Placental pericyte (primary cell): ENCODE measurements around the gene DDTL. TPM values are rescaled to one million over a fixed set of nuclear protein-coding genes. Genes with fewer than 3 reads are reported as not detected.

Experiments
- total RNA-seq: library from RNA; depleted of rRNA; stranded (reverse); fragments of >200 nt; gene quantifications from 2 replicates; pipeline ENCODE4 v1.2.3, GENCODE V29; 2012

The DDTL gene
- total RNA-seq, result 1.0 and 1.1 TPM in 2 replicates

GRCh38 chr22:23966568-23966967, at the start of gene DDTL:
Gene DDTL (plus strand): TSS chr22:23966888. CDS start chr22:23966915, 27 bp downstream.

GRCh38 chr22:23961084-23961771, 5.5 kb upstream of the DDTL start, which contains the start of gene GSTT2B:
Gene GSTT2B (minus strand): TSS chr22:23961195. CDS start chr22:23961131, 64 bp downstream.

GRCh38 chr22:23974345-23974744, 7.7 kb downstream of the DDTL start, which contains the start of gene DDT:
Gene DDT (minus strand): TSS chr22:23974441. CDS start chr22:23974414, 27 bp downstream.

GRCh38 chr22:23979557-23980240, 13.0 kb downstream of the DDTL start, which contains the start of gene GSTT2:
Gene GSTT2 (plus strand): TSS chr22:23980134.

GRCh38 chr22:24005201-24005600, 38.5 kb downstream of the DDTL start, which contains the start of gene GSTT4:
Gene GSTT4 (minus strand): TSS chr22:24005453. CDS start chr22:24005356, 97 bp downstream.

Other genes with a start within 250 kb of the DDTL start
- gene ZNF70, start 215.8 kb upstream of the DDTL start, total RNA-seq, result 7.4 and 12.3 TPM in 2 replicates
- not detected in 2 replicates for gene VPREB3, start 212.5 kb upstream of the DDTL start, total RNA-seq
- gene C22orf15, start 203.9 kb upstream of the DDTL start, total RNA-seq, result 0.44 and 0.86 TPM in 2 replicates
- gene CHCHD10, start 198.9 kb upstream of the DDTL start, total RNA-seq, result 2.2 and 3.1 TPM in 2 replicates
- gene MMP11, start 194.0 kb upstream of the DDTL start, total RNA-seq, result 32.8 and 35.7 TPM in 2 replicates
- gene SMARCB1, start 179.9 kb upstream of the DDTL start, total RNA-seq, result 94.8 and 101 TPM in 2 replicates
- gene DERL3, start 127.9 kb upstream of the DDTL start, total RNA-seq, result 0.43 and 9.0 TPM in 2 replicates
- gene SLC2A11, start 109.0 kb upstream of the DDTL start, total RNA-seq, result 11.4 and 15.9 TPM in 2 replicates
- 102 and 150 TPM in 2 replicates for gene MIF, start 72.5 kb upstream of the DDTL start, total RNA-seq
- 9.3 and 12.3 TPM in 2 replicates for gene GSTT2B, start 5.7 kb upstream of the DDTL start, total RNA-seq
- 46.6 and 69.7 TPM in 2 replicates for gene DDT, start 7.6 kb downstream of the DDTL start, total RNA-seq
- 0.22 and 1.4 TPM in 2 replicates for gene GSTT2, start 13.2 kb downstream of the DDTL start, total RNA-seq
- not detected in 2 replicates for gene GSTT4, start 38.6 kb downstream of the DDTL start, total RNA-seq
- 31.3 and 54.1 TPM in 2 replicates for gene CABIN1, start 44.4 kb downstream of the DDTL start, total RNA-seq
- 0.44 and 17.2 TPM in 2 replicates for gene SUSD2, start 214.6 kb downstream of the DDTL start, total RNA-seq